Measurements from ENCODE around the gene ASB11. TPM values are rescaled to one million over a fixed set of nuclear protein-coding genes. Genes with fewer than 3 reads are reported as not detected.
"Not testable (repeated sequence)": the region's sequence is repeated elsewhere in the genome, so short reads cannot be mapped to it uniquely, and the experiment has no call there.

ASB11 gene
- total RNA-seq, 1 donor from 2014 or later, result not detected

DNA sequence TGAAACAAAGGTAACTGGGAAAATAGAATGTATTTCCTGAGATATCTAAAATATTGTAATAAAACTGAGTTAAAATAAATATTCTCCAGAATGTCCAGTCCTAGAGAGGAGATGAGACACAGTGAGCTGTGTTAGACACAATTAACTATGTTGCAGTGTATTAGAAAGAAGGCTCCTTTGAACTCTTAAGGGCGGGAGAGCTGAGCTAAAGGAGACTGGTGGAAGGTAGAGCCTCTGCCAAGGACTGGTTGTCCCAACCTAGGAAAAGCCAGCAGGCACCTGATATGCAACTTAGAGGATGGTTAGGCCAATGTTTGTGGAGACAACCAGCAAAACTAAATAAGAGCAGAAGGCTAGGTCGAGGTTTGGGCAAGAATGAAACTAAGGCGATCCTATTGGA lies 4.3 kb downstream of the ASB11 start:
- TF ChIP-seq EZH2phosphoT487 (IDR thresholded peaks at IDR 0.05), result no peak
- TF ChIP-seq, protein P1, sequence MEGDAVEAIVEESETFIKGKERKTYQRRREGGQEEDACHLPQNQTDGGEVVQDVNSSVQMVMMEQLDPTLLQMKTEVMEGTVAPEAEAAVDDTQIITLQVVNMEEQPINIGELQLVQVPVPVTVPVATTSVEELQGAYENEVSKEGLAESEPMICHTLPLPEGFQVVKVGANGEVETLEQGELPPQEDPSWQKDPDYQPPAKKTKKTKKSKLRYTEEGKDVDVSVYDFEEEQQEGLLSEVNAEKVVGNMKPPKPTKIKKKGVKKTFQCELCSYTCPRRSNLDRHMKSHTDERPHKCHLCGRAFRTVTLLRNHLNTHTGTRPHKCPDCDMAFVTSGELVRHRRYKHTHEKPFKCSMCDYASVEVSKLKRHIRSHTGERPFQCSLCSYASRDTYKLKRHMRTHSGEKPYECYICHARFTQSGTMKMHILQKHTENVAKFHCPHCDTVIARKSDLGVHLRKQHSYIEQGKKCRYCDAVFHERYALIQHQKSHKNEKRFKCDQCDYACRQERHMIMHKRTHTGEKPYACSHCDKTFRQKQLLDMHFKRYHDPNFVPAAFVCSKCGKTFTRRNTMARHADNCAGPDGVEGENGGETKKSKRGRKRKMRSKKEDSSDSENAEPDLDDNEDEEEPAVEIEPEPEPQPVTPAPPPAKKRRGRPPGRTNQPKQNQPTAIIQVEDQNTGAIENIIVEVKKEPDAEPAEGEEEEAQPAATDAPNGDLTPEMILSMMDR (IDR thresholded peaks at IDR 0.05), result no peak
- no peak for TF ChIP-seq EZH2 (IDR thresholded peaks at IDR 0.05)
- no peak overlapping the region for H3K9ac ChIP-seq
- H3F3A ChIP-seq (ENCODE audit: low read depth), result no peaks in the 10 kb centered on the region
- Mint-ChIP-seq H3K4me1 (no peaks in the 10 kb centered on the region), H3K9me3 (no peaks in the 10 kb centered on the region), H3K27ac (no peak overlapping the region), H3K4me3 (no peak overlapping the region), H3K36me3 (no peaks in the 10 kb centered on the region), H3K27me3 (ENCODE audit: insufficient read depth, low read depth) (no peaks in the 10 kb centered on the region)
- H3K79me2 ChIP-seq (ENCODE audit: low read depth), result no peaks in the 10 kb centered on the region
- no peak overlapping the region for H3K4me3 ChIP-seq
- H3K27ac ChIP-seq, result no peak overlapping the region
- no peaks in the 10 kb centered on the region for H3K36me3 ChIP-seq
- no peak overlapping the region for H2AFZ ChIP-seq (replicated peaks)
- no peaks in the 10 kb centered on the region for H3K9me3 ChIP-seq (ENCODE audit: low read depth)
- H3K4me2 ChIP-seq, result no peak overlapping the region
- no peaks in the 10 kb centered on the region for H4K20me1 ChIP-seq (ENCODE audit: low read depth)
- H3K27me3 ChIP-seq, result no peaks in the 10 kb centered on the region
- no peak for DNase-seq (ENCODE audit: low spot score)
- H3K4me1 ChIP-seq, result no peaks in the 10 kb centered on the region

DNA sequence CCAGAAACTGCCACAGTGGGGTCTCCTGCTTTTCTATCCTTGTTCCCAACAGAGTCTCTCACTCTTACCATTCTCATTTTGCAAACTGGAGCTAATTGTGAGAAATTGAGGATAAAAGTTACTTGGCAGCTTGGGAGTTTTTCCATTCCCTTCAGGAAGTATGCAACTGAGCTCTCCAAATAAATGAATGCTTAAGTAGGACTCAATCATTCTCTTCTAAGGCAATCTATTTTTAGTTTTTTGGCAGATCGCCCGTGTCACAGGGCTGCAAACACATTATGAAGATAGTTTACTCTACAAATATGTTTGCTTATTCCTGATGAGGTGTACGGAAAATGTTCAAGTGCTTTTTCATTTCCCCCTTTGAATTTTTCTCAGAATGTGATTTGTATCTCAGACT lies 5.3 kb downstream of the ASB11 start:
- Mint-ChIP-seq H3K9me3 (no peaks in the 10 kb centered on the region), H3K4me3 (no peak overlapping the region), H3K27me3 (ENCODE audit: insufficient read depth, low read depth) (no peaks in the 10 kb centered on the region), H3K4me1 (no peaks in the 10 kb centered on the region), H3K36me3 (no peaks in the 10 kb centered on the region), H3K27ac (no peak overlapping the region)
- H3K36me3 ChIP-seq, result no peaks in the 10 kb centered on the region
- TF ChIP-seq EZH2 (IDR thresholded peaks at IDR 0.05) (no peak), EZH2phosphoT487 (IDR thresholded peaks at IDR 0.05) (no peak)
- TF ChIP-seq, protein P1 (IDR thresholded peaks at IDR 0.05), result no peak
- no peaks in the 10 kb centered on the region for H3F3A ChIP-seq (ENCODE audit: low read depth)
- no peak overlapping the region for H3K4me3 ChIP-seq
- H3K79me2 ChIP-seq (ENCODE audit: low read depth), result no peaks in the 10 kb centered on the region
- no peak for DNase-seq (ENCODE audit: low spot score)
- no peak overlapping the region for H3K27ac ChIP-seq
- no peaks in the 10 kb centered on the region for H3K27me3 ChIP-seq
- H2AFZ ChIP-seq (replicated peaks), result no peak overlapping the region
- no peaks in the 10 kb centered on the region for H4K20me1 ChIP-seq (ENCODE audit: low read depth)
- no peak overlapping the region for H3K9ac ChIP-seq
- no peaks in the 10 kb centered on the region for H3K4me1 ChIP-seq
- no peak overlapping the region for H3K4me2 ChIP-seq
- H3K9me3 ChIP-seq (ENCODE audit: low read depth), result no peaks in the 10 kb centered on the region

DNA sequence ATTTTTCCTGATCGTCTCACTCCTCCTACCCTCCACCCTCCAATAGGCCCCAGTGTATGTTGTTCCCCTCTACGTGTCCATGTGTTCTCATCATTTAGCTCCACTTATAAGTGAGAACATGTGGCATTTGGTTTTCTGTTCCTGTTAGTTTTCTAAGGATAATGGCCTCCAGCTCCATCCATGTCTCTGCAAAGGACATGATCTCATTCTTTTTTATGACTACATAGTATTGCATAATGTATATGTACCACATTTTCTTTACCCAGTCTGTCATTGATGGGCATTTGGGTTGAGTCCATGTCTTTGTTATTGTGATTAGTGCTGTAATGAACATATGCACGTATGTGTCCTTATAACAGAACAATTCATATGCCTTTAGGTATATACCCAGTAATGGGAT lies 9.5 kb downstream of the ASB11 start:
- H3K4me3 ChIP-seq; H3K27me3 ChIP-seq; H3K27me3 Mint-ChIP-seq (ENCODE audit: insufficient read depth, low read depth); H3K9me3 Mint-ChIP-seq; H3K4me3 Mint-ChIP-seq; H3K79me2 ChIP-seq (ENCODE audit: low read depth); H3K27ac ChIP-seq; H3K27ac Mint-ChIP-seq; H3F3A ChIP-seq (ENCODE audit: low read depth); H3K36me3 ChIP-seq; DNase-seq (ENCODE audit: low spot score); H3K9ac ChIP-seq; H2AFZ ChIP-seq (replicated peaks); H3K36me3 Mint-ChIP-seq; H4K20me1 ChIP-seq (ENCODE audit: low read depth); H3K4me2 ChIP-seq; H3K9me3 ChIP-seq (ENCODE audit: low read depth); H3K4me1 Mint-ChIP-seq; H3K4me1 ChIP-seq: not testable (repeated sequence)

DNA sequence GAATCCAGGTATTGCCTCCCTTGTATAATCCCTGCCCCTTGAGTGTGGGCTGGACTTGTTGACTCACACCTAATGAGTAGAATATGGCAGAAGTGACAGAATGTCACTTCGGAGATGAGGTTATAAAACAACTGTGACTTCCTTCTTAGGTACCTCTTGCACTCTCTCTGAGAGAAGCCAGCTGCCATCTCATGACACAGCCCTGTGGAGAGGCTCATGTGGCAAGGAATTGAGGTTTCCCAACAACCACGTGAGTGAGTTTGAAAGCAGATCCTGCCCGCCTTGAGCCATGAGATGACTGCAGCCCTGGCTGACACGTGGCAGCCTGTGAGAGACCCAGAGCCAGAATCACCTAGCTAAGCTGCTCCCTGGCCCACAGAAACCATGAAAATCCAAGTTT lies 13.5 kb downstream of the ASB11 start:
- no peak overlapping the region for H3K27ac ChIP-seq
- no peaks in the 10 kb centered on the region for H3K9me3 Mint-ChIP-seq
- no peaks in the 10 kb centered on the region for H4K20me1 ChIP-seq (ENCODE audit: low read depth)
- H3K4me1 ChIP-seq, result no peaks in the 10 kb centered on the region
- no peak overlapping the region for H3K9ac ChIP-seq
- no peaks in the 10 kb centered on the region for H3K79me2 ChIP-seq (ENCODE audit: low read depth)
- H3K9me3 ChIP-seq (ENCODE audit: low read depth), result no peaks in the 10 kb centered on the region
- H3K36me3 ChIP-seq, result no peaks in the 10 kb centered on the region
- H2AFZ ChIP-seq (replicated peaks), result no peak overlapping the region
- peaks cover 3% of the 10 kb centered on the region for H3K27me3 Mint-ChIP-seq (ENCODE audit: insufficient read depth, low read depth)
- no peak overlapping the region for H3K27ac Mint-ChIP-seq
- DNase-seq (ENCODE audit: low spot score), result no peak
- H3F3A ChIP-seq (ENCODE audit: low read depth), result no peaks in the 10 kb centered on the region
- no peak overlapping the region for H3K4me2 ChIP-seq
- TF ChIP-seq, protein P1 (IDR thresholded peaks at IDR 0.05), result no peak
- no peak for TF ChIP-seq EZH2phosphoT487 (IDR thresholded peaks at IDR 0.05)
- TF ChIP-seq EZH2 (IDR thresholded peaks at IDR 0.05), result no peak
- no peak overlapping the region for H3K4me3 Mint-ChIP-seq
- H3K36me3 Mint-ChIP-seq, result no peaks in the 10 kb centered on the region
- no peak overlapping the region for H3K4me3 ChIP-seq
- no peaks in the 10 kb centered on the region for H3K27me3 ChIP-seq
- no peaks in the 10 kb centered on the region for H3K4me1 Mint-ChIP-seq
